IMR-90 (cell line): ENCODE data around the gene SEC14L1. TPM values are rescaled to one million over a fixed set of nuclear protein-coding genes. Genes with fewer than 3 reads are reported as not detected.

ENCODE experiments used
- ATAC-seq: fragments of 200-7000 bp; cut with Tn5 transposase; 2 replicates; pipeline ENCODE4 v1.9.1; 2020; ENCODE audit warnings: low read depth, mild to moderate bottlenecking, moderate library complexity
- BruUV-seq: library from RNA; stranded (reverse); fragments of 400-500 nt; replicated peaks from 2 replicates; lab custom pipeline; 2021; lab: Mats Ljungman, UMichigan
- CTCF ChIA-PET: fragments of 300-600 bp; formaldehyde crosslinking; extraction: SDS; loops from one replicate; lab custom pipeline; 2021; ENCODE audit warnings: antibody characterized with exemption; lab: Yijun Ruan, JAX
- POLR2A ChIA-PET: fragments of 300-600 bp; sonication (Branson Sonifier 250); formaldehyde crosslinking; loops from one replicate; lab custom pipeline; 2022; ENCODE audit warnings: antibody characterized with exemption; ENCODE audit not compliant: unreplicated experiment; lab: Charles Lee
- DNase-seq: peaks from one replicate; pipeline ENCODE4 v3.0.0; 2013
- H2AFZ ChIP-seq: replicated peaks from 2 replicates; pipeline ENCODE3; 2013; ENCODE audit warnings: low read length, mild to moderate bottlenecking; ENCODE audit not compliant: poor library complexity
- H2AK5ac ChIP-seq: 2 replicates; pipeline ENCODE4 v1.6.1; 2013; ENCODE audit warnings: low read depth, low read length, inconsistent platforms
- H2AK9ac ChIP-seq: replicated peaks from 2 replicates; pipeline ENCODE3; 2013; ENCODE audit warnings: mild to moderate bottlenecking, low read depth, low read length, moderate library complexity; ENCODE audit not compliant: poor library complexity
- H2BK120ac ChIP-seq: 2 replicates; pipeline ENCODE4 v1.6.1; 2013; ENCODE audit warnings: low read depth, low read length, inconsistent platforms
- H2BK15ac ChIP-seq: 3 replicates; pipeline ENCODE4 v1.6.1; 2013; ENCODE audit warnings: low read depth, low read length, inconsistent platforms
- H2BK20ac ChIP-seq: 2 replicates; pipeline ENCODE4 v1.6.1; 2013; ENCODE audit warnings: low read depth, mild to moderate bottlenecking, inconsistent platforms, low read length, moderate library complexity
- H2BK5ac ChIP-seq: 2 replicates; pipeline ENCODE4 v1.6.1; 2013; ENCODE audit warnings: mild to moderate bottlenecking, low read depth, low read length, inconsistent platforms; ENCODE audit not compliant: poor library complexity, severe bottlenecking
- H3K14ac ChIP-seq: replicated peaks from 2 replicates; pipeline ENCODE4 v1.6.1; 2013; ENCODE audit warnings: low read depth, low read length, inconsistent platforms
- H3K18ac ChIP-seq: 2 replicates; pipeline ENCODE4 v1.6.1; 2013; ENCODE audit warnings: low read depth, low read length, control low read depth
- H3K23ac ChIP-seq: 2 replicates; pipeline ENCODE4 v1.6.1; 2013; ENCODE audit warnings: low read depth, low read length, inconsistent platforms
- H3K27ac ChIP-seq: 2 replicates; pipeline ENCODE4 v1.5.1; 2013; ENCODE audit warnings: mild to moderate bottlenecking, control low read depth, low read length; ENCODE audit not compliant: insufficient read depth
- H3K27me3 ChIP-seq: 2 replicates; pipeline ENCODE4 v1.6.1; 2013; ENCODE audit warnings: low read length; ENCODE audit not compliant: control insufficient read depth, insufficient read depth
- H3K36me3 ChIP-seq: 2 replicates; pipeline ENCODE4 v1.6.1; 2013; ENCODE audit warnings: low read length, mixed read lengths; ENCODE audit not compliant: control insufficient read depth, insufficient read depth
- H3K4ac ChIP-seq: 2 replicates; pipeline ENCODE4 v1.6.1; 2013; ENCODE audit warnings: low read depth, low read length, inconsistent platforms
- H3K4me1 ChIP-seq: 2 replicates; pipeline ENCODE4 v1.6.1; 2013; ENCODE audit warnings: low read length, mixed read lengths; ENCODE audit not compliant: control insufficient read depth, insufficient read depth
- H3K4me2 ChIP-seq: 2 replicates; pipeline ENCODE4 v1.6.1; 2013; ENCODE audit warnings: low read depth, mild to moderate bottlenecking, control low read depth, low read length, moderate library complexity
- H3K4me3 ChIP-seq: 2 replicates; pipeline ENCODE4 v1.5.1; 2013; ENCODE audit warnings: low read depth, mild to moderate bottlenecking, control low read depth, low read length, moderate library complexity; ENCODE audit not compliant: insufficient read depth
- H3K56ac ChIP-seq: 2 replicates; pipeline ENCODE4 v1.6.1; 2013; ENCODE audit warnings: low read length, inconsistent platforms; ENCODE audit not compliant: insufficient read depth; ENCODE audit errors: extremely low read depth
- H3K79me1 ChIP-seq, 2 experiments: 2 replicates each; pipeline ENCODE4 v1.6.1; 2013; ENCODE audit warnings: low read length in 2 of 2, inconsistent platforms in 1 of 2, low read depth in 1 of 2
- H3K9ac ChIP-seq: 2 replicates; pipeline ENCODE4 v1.6.1; 2013; ENCODE audit warnings: low read depth, low read length, control low read depth
- H3K9me1 ChIP-seq: 2 replicates; pipeline ENCODE4 v1.6.1; 2013; ENCODE audit warnings: low read length, inconsistent platforms; ENCODE audit not compliant: insufficient read depth
- H3K9me3 ChIP-seq: 2 replicates; pipeline ENCODE4 v1.6.1; 2013; ENCODE audit warnings: low read length; ENCODE audit not compliant: control insufficient read depth, insufficient read depth
- H4K20me1 ChIP-seq: 2 replicates; pipeline ENCODE4 v1.6.1; 2013; ENCODE audit warnings: low read length, inconsistent platforms; ENCODE audit not compliant: insufficient read depth
- H4K5ac ChIP-seq: 2 replicates; pipeline ENCODE4 v1.6.1; 2013; ENCODE audit warnings: mild to moderate bottlenecking, low read depth, low read length, control low read depth
- H4K8ac ChIP-seq, 2 experiments: 2 replicates each; pipeline ENCODE4 v1.6.1; 2013; ENCODE audit warnings: low read depth in 2 of 2, low read length in 2 of 2, control low read depth in 1 of 2, inconsistent platforms in 1 of 2
- H4K91ac ChIP-seq: 2 replicates; pipeline ENCODE4 v1.6.1; 2013; ENCODE audit warnings: low read depth, low read length, inconsistent platforms; ENCODE audit not compliant: insufficient read depth
- BHLHE40 ChIP-seq: fragments of 150-350 bp; IDR thresholded peaks from 2 replicates; pipeline ENCODE4 v1.6.1; 2016; ENCODE audit warnings: mild to moderate bottlenecking, low read depth, low read length
- CEBPB ChIP-seq: IDR thresholded peaks from 2 replicates; pipeline ENCODE4 v1.6.1; 2012; ENCODE audit warnings: low read depth, low read length, improper control_type of control experiment
- CHD1 ChIP-seq: IDR thresholded peaks from 2 replicates; pipeline ENCODE4 v1.6.1; 2012; ENCODE audit warnings: low read depth, low read length, improper control_type of control experiment
- CTCF ChIP-seq: conservative IDR thresholded peaks from 2 replicates; pipeline ENCODE4 v1.5.1; 2012; ENCODE audit warnings: mild to moderate bottlenecking, low read depth, low read length, improper control_type of control experiment
- ELK1 ChIP-seq: fragments of 150-350 bp; IDR thresholded peaks from 2 replicates; pipeline ENCODE4 v1.6.1; 2016; ENCODE audit warnings: low read depth, mild to moderate bottlenecking, low read length, moderate library complexity, borderline replicate concordance
- MAZ ChIP-seq: IDR thresholded peaks from 2 replicates; pipeline ENCODE4 v1.6.1; 2012; ENCODE audit warnings: low read depth, mild to moderate bottlenecking, low read length, improper control_type of control experiment, moderate library complexity, borderline replicate concordance
- MXI1 ChIP-seq: IDR thresholded peaks from 2 replicates; pipeline ENCODE4 v1.6.1; 2012; ENCODE audit warnings: low read depth, mild to moderate bottlenecking, low read length, moderate library complexity, borderline replicate concordance
- NFE2L2 ChIP-seq: fragments of 150-350 bp; IDR thresholded peaks from 2 replicates; pipeline ENCODE4 v1.6.1; 2016; ENCODE audit warnings: low read depth, mild to moderate bottlenecking, low read length
- POLR2A ChIP-seq: IDR thresholded peaks from 2 replicates; pipeline ENCODE4 v1.6.1; 2012; ENCODE audit warnings: mild to moderate bottlenecking, low read depth, low read length
- RAD21 ChIP-seq: IDR thresholded peaks from 2 replicates; pipeline ENCODE4 v1.6.1; 2012; ENCODE audit warnings: low read length, improper control_type of control experiment
- RCOR1 ChIP-seq: IDR thresholded peaks from 2 replicates; pipeline ENCODE4 v1.6.1; 2012; ENCODE audit warnings: mild to moderate bottlenecking, low read length, improper control_type of control experiment; ENCODE audit not compliant: insufficient replicate concordance
- SMC3 ChIP-seq: fragments of 150-350 bp; IDR thresholded peaks from 2 replicates; pipeline ENCODE4 v1.6.1; 2016; ENCODE audit warnings: low read depth, mild to moderate bottlenecking, antibody characterized with exemption, low read length, moderate library complexity
- WGBS, 2 experiments: methylation state at CpG; one replicate each; pipeline versions ENCODE4 v1.1.5 to v1.1.7; 2013; ENCODE audit warnings: missing lambda C conversion rate in 2 of 2; ENCODE audit not compliant: insufficient read length in 1 of 2; ENCODE audit errors: extremely low coverage in 2 of 2; 5-methylcytosine and 5-hydroxymethylcytosine counted together
- dilution Hi-C: fragments of 300-500 bp; cut with HindIII; formaldehyde crosslinking; loops from one replicate; pipeline ENCODE4 v1.14.3; 2018; ENCODE audit warnings: low sequenced_read_pairs; ENCODE audit not compliant: unreplicated experiment
- in situ Hi-C: fragments of 300-500 bp; cut with MboI; formaldehyde crosslinking; loops from 3 replicates; pipeline ENCODE4 v1.14.3; 2019; ENCODE audit warnings: low sequenced_read_pairs, inconsistent platforms, mixed read lengths
- intact Hi-C: fragments of 100-400 bp; cut with micrococcal nuclease; formaldehyde crosslinking; loops from 2 replicates; pipeline ENCODE4 v1.10.0; 2022
- polyA plus RNA-seq, 3 experiments: library from polyadenylated mRNA; depleted of rRNA; stranded (reverse); fragments of >200 nt; gene quantifications; 2 replicates each; pipeline ENCODE4 v1.2.3, GENCODE V29; 2012; ENCODE audit warnings: low replicate concordance in 1 of 3
- total RNA-seq: library from RNA; depleted of rRNA; stranded (reverse); fragments of >200 nt; gene quantifications from 2 replicates; pipeline ENCODE4 v1.2.3, GENCODE V29; 2012

SEC14L1 gene
- total and polyA plus RNA-seq, 2 of the 4 experiments (the other 2 are of a cell fraction): 24.9 to 35.8 TPM

GRCh38 chr17:77217566-77217965 lies 76.8 kb downstream of the SEC14L1 start:
- TF ChIP-seq ELK1 (no peak), RAD21 (no peak), RCOR1 (no peak), MXI1 (no peak), MAZ (no peak), CEBPB (no peak), NFE2L2 (no peak), SMC3 (no peak), POLR2A (no peak), BHLHE40 (no peak), CTCF (no peak), CHD1 (no peak)
- Histone ChIP-seq H3K36me3 (peaks cover 43% of the 10 kb centered on the region), H3K18ac (no peak overlapping the region), H4K20me1 (peaks cover 8% of the 10 kb centered on the region), H2BK20ac (no peak overlapping the region), H3K9me1 (no peaks in the 10 kb centered on the region; the same call in 1 of the 2 replicates), H3K4ac (no peak overlapping the region), H3K27me3 (no peaks in the 10 kb centered on the region), H3K9me3 (no peaks in the 10 kb centered on the region), H3K27ac (no peak overlapping the region), H2BK15ac (no peak overlapping the region), H3K9ac (no peak overlapping the region), H2AFZ (no peak overlapping the region), H3K56ac (no peak overlapping the region), H4K5ac (no peak overlapping the region), H2BK120ac (no peak overlapping the region), H4K8ac (no peak overlapping the region), H3K79me1 (peaks cover 0 to 13% of the 10 kb centered on the region in 2 experiments; a peak in 2 of 4 replicates), H3K23ac (no peak overlapping the region), H2AK9ac (no peak overlapping the region), H2BK5ac (no peak overlapping the region), H3K4me1 (no peaks in the 10 kb centered on the region), H3K4me2 (no peak overlapping the region), H3K4me3 (no peak overlapping the region), H3K14ac (no peak overlapping the region), H4K91ac (no peak overlapping the region), H2AK5ac (no peak overlapping the region)
- in situ Hi-C loops (no loop called here), intact Hi-C loops (no loop called here), dilution Hi-C loops (no loop called here)
- no TSS peak for BruUV-seq
- ATAC-seq (no peak), DNase-seq (no peak)
- 89% methylated on average over 10 of the region's 11 CpGs; no CpG with 5 or more reads in 1 of the 2 experiments for WGBS, 2 experiments
- POLR2A ChIA-PET: no interaction called here
- CTCF ChIA-PET: no interaction called here
